ENCODE results near the gene BABAM2. TPM values are rescaled to one million over a fixed set of nuclear protein-coding genes. Genes with fewer than 3 reads are reported as not detected.
A peak's percentile ranks its signal among the peaks of the same experiment; 100 is the strongest.
"Not testable (repeated sequence)": the region's sequence is repeated elsewhere in the genome, so short reads cannot be mapped to it uniquely, and the experiment has no call there.

Gene BABAM2
- total RNA-seq, 1 donor from 2014 or later = 16.7 TPM

GRCh38 chr2:28227498-28227897 is 337.0 kb downstream of the BABAM2 start:
- no peak for ATAC-seq

GRCh38 chr2:28228434-28228995 is 338.0 kb downstream of the BABAM2 start:
- DNase-seq (ENCODE audit: low spot score) (no peak), ATAC-seq (no peak)

More at GRCh38 chr2:28227498-28227897, 337.0 kb downstream of the BABAM2 start:
- DNase-seq (ENCODE audit: low spot score) = no peak

GRCh38 chr2:28231110-28231631 is 340.6 kb downstream of the BABAM2 start:
- no peak for DNase-seq (ENCODE audit: low spot score)
- no peak for ATAC-seq

- DNase-seq (ENCODE audit: low spot score) (no peak), ATAC-seq (no peak)
These were observed 341.8 kb downstream of the BABAM2 start for GRCh38 chr2:28232295-28232694.

GRCh38 chr2:28233164-28233676 is 342.7 kb downstream of the BABAM2 start:
- ATAC-seq = peak; percentile 85
- DNase-seq (ENCODE audit: low spot score) = no peak

- ATAC-seq (no peak), DNase-seq (ENCODE audit: low spot score) (no peak)
These were observed 344.3 kb downstream of the BABAM2 start for GRCh38 chr2:28234807-28235206.

GRCh38 chr2:28239207-28239606 is 348.7 kb downstream of the BABAM2 start:
- DNase-seq (ENCODE audit: low spot score) (no peak), ATAC-seq (no peak)

GRCh38 chr2:28240937-28241336 is 350.4 kb downstream of the BABAM2 start:
- ATAC-seq (no peak), DNase-seq (ENCODE audit: low spot score) (no peak)

- ATAC-seq (no peak), DNase-seq (ENCODE audit: low spot score) (no peak)
These were observed 356.8 kb downstream of the BABAM2 start for GRCh38 chr2:28247290-28247689.

GRCh38 chr2:28247734-28248133 is 357.2 kb downstream of the BABAM2 start:
- DNase-seq (ENCODE audit: low spot score) (no peak), ATAC-seq (no peak)

- ATAC-seq (no peak), DNase-seq (ENCODE audit: low spot score) (no peak)
These were observed 358.0 kb downstream of the BABAM2 start for GRCh38 chr2:28248511-28248910.

- no peak for ATAC-seq
- DNase-seq (ENCODE audit: low spot score) = no peak
These were observed 359.5 kb downstream of the BABAM2 start for GRCh38 chr2:28250006-28250405.

- DNase-seq (ENCODE audit: low spot score) (no peak), ATAC-seq (no peak)
These were observed 360.8 kb downstream of the BABAM2 start for GRCh38 chr2:28251337-28251736.

- ATAC-seq (no peak), DNase-seq (ENCODE audit: low spot score) (no peak)
These were observed 361.8 kb downstream of the BABAM2 start for GRCh38 chr2:28252311-28252710.

- ATAC-seq (no peak), DNase-seq (ENCODE audit: low spot score) (no peak)
These were observed 363.0 kb downstream of the BABAM2 start for GRCh38 chr2:28253543-28253942.

- ATAC-seq; DNase-seq (ENCODE audit: low spot score): not testable (repeated sequence)
These were observed 364.7 kb downstream of the BABAM2 start for GRCh38 chr2:28255231-28255630.

- no peak for DNase-seq (ENCODE audit: low spot score)
- no peak for ATAC-seq
These were observed 366.7 kb downstream of the BABAM2 start for GRCh38 chr2:28257182-28257581.

GRCh38 chr2:28259226-28259625 is 368.7 kb downstream of the BABAM2 start:
- ATAC-seq; DNase-seq (ENCODE audit: low spot score): not testable (repeated sequence)

- ATAC-seq (no peak), DNase-seq (ENCODE audit: low spot score) (no peak)
These were observed 373.2 kb downstream of the BABAM2 start for GRCh38 chr2:28263690-28264089.

- ATAC-seq = no peak
- DNase-seq (ENCODE audit: low spot score) = no peak
These were observed 376.8 kb downstream of the BABAM2 start for GRCh38 chr2:28267282-28267681.

GRCh38 chr2:28268386-28268785 is 377.9 kb downstream of the BABAM2 start:
- no peak for ATAC-seq
- DNase-seq (ENCODE audit: low spot score) = no peak

- DNase-seq (ENCODE audit: low spot score) (no peak), ATAC-seq (no peak)
These were observed 378.7 kb downstream of the BABAM2 start for GRCh38 chr2:28269019-28269784.
